ENCODE results near the gene PFAS.

Gene PFAS

DNA sequence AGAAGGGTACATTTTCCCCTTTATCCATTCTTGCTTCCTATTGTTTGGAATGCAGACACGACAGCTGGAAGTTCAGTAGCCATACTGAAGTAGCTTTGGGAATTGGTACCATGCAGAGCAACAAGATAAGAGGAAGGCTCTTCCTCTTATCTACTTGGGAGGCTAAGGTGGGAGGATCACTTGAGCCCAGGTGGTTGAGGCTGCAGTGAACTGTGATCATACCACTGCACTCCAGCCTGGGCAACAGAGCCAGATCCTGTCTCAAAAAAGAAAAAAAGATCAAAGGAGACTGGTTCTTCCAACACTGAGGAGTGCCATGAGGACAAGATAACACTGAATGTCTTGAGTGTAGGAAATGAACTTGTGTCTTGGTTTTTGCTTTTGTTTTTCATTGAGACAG is 23.3 kb downstream of the PFAS start:
- DNase-seq (ENCODE audit: low read depth): no peak
- TF ChIP-seq, protein P1, sequence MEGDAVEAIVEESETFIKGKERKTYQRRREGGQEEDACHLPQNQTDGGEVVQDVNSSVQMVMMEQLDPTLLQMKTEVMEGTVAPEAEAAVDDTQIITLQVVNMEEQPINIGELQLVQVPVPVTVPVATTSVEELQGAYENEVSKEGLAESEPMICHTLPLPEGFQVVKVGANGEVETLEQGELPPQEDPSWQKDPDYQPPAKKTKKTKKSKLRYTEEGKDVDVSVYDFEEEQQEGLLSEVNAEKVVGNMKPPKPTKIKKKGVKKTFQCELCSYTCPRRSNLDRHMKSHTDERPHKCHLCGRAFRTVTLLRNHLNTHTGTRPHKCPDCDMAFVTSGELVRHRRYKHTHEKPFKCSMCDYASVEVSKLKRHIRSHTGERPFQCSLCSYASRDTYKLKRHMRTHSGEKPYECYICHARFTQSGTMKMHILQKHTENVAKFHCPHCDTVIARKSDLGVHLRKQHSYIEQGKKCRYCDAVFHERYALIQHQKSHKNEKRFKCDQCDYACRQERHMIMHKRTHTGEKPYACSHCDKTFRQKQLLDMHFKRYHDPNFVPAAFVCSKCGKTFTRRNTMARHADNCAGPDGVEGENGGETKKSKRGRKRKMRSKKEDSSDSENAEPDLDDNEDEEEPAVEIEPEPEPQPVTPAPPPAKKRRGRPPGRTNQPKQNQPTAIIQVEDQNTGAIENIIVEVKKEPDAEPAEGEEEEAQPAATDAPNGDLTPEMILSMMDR (conservative IDR thresholded peaks at IDR 0.05; ENCODE audit: low read depth, low read length): no peak
- no peak overlapping the region for H3K4me3 ChIP-seq (ENCODE audit: low read depth, low read length)

DNA sequence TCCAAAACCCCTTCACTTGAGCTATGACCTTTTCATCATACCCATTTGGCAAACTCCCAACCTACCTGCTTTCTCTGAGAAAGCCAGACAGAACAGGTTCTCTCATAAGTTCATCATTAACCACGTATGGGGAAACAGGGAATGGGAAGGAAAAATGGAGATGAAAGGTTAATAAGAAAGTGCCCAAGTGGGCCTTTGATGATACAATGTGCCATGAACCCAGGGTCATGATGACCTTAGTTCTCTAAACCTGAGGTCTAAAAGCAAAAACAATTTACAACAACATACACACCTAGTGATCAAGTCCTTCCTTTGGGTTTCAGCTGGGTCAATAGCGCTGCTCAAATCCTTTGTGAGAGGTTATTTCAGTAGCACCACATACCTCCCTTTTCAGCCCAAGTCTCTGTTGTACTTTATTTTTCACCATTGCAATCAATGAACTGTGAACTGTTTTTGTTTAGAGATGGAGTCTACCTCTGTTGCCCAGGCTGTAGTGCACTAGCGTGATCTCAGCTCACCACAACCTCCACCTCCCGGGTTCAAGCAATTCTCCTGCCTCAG is 24.9 kb downstream of the PFAS start:
- TF ChIP-seq, protein P1 (conservative IDR thresholded peaks at IDR 0.05; ENCODE audit: low read depth, low read length): no peak
- no peak overlapping the region for H3K4me3 ChIP-seq (ENCODE audit: low read depth, low read length)
- DNase-seq (ENCODE audit: low read depth): no peak

DNA sequence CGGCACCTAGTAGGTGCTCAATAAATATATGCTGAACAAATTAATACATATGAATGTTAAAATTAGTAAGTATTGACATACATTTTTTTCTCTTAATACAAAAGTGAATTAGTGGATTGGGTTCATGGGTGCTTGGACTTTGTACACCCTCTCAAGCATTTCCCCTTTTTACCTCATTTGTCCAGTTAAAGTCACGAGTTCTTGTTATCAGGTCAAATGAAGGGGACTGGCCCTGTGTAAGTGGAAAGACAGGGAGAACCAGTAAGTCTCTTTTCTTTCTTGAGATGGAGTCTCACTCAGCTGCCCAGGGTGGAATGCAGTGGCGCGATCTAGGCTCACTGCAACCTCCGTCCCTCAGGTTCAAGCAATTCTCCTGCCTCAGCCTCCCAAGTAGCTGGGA is 25.7 kb downstream of the PFAS start:
- DNase-seq (ENCODE audit: low read depth): no peak
- TF ChIP-seq, protein P1 (conservative IDR thresholded peaks at IDR 0.05; ENCODE audit: low read depth, low read length): no peak
- no peak overlapping the region for H3K4me3 ChIP-seq (ENCODE audit: low read depth, low read length)

DNA sequence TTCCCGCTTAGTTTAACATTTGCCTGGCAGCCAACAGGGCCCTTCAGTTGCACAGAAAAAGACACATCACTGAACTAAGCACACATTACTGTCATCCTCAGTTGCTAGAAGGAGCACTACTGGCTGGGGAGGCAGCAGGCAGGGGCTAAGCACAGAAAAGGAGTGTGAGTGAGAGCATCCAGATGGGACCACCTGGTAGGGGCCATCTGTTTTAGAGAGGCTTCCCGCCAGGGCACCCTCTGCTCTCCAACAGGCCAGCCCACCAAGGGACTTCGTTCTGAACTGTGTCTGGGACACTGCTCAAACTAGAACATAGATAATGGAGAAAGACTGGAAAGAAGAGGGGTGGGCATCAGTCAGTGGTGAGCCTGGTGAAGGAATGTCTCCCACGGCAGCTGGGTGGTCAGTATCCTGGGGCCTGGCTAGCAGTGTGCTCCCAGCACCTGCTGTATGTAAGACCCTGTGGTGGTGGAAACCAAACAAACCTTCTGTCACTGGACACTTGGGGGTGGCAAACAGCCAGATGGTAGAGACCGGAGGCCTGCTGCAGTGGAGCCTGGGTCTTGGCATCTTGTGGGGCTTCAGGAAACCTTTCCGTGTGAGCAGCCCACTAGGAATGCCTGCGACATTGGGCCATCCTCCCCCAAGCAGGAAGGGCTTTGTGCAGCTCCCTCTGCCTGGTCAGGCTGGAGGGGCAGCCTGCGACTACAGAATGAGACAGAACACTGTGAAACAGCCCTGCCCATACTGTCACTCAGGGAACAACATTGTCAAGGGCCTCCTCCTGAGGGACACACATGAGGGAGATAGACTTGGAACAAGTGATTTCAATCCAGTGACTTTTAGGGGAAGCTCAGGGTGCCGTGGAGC is 26.6 kb downstream of the PFAS start:
- no peak for DNase-seq (ENCODE audit: low read depth)
- TF ChIP-seq, protein P1 (conservative IDR thresholded peaks at IDR 0.05; ENCODE audit: low read depth, low read length): no peak

DNA sequence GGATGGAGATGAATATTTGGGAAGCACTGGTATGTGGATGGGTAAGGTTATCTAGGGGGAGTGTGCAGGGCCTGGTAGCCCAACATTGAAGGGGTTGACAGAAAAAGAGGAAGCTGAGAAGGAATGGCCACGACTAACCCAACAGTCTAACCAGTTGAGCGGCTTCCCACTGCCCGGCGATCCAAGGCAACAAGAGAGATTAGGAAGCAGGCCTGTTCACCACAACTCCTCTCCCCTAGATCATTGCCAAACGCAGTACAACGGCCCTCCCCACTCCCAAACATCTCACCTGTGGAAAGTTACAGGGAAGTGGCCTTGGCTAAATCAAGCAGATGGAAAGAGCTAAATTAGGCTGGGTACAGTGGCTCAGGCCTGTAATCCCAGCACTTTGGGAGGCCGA is 28.2 kb downstream of the PFAS start:
- TF ChIP-seq, protein P1 (conservative IDR thresholded peaks at IDR 0.05; ENCODE audit: low read depth, low read length): no peak
- no peak overlapping the region for H3K4me3 ChIP-seq (ENCODE audit: low read depth, low read length)
- no peak for DNase-seq (ENCODE audit: low read depth)

More for the DNA sequence above, 26.6 kb downstream of the PFAS start:
- H3K4me3 ChIP-seq (ENCODE audit: low read depth, low read length): no peak overlapping the region

DNA sequence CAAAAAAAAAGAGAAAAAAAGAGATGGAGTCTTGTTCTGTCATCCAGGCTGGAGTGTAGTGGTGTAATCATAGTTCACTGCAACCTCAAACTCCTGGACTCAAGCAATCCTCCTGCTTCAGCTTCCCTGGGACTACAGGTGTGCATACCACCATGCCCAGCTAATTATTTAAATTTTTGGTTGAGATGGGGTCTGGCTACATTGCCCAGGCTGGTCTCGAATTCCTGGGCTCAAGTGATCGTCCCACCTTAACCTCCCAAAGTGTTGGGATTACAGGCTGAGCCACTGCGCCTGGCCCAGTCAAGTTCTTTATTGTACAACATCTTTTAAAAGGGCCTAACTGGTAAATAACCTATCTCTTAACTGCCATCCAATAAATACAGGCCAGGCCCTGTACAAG is 33.3 kb downstream of the PFAS start:
- DNase-seq (ENCODE audit: low read depth): no peak
- no peak overlapping the region for H3K4me3 ChIP-seq (ENCODE audit: low read depth, low read length)
- TF ChIP-seq, protein P1 (conservative IDR thresholded peaks at IDR 0.05; ENCODE audit: low read depth, low read length): no peak

All from choroid plexus epithelial cell (primary cell).